Ovary (tissue), 9 donors: Measurements from ENCODE around the gene PLCB1. TPM values are rescaled to one million over a fixed set of nuclear protein-coding genes. Genes with fewer than 3 reads are reported as not detected.

ENCODE experiments used
- DNase-seq, 5 donors: peaks; one replicate each; pipeline ENCODE4 v3.0.0-alpha.2; 2019 to 2020
- H3K27ac ChIP-seq, 2 donors: fragments of 200-600 bp; one replicate each; pipeline versions ENCODE4 v1.5.1 to v1.8.0; 2019 to 2022
- H3K27me3 ChIP-seq: fragments of 200-600 bp; one replicate; pipeline ENCODE4 v1.8.0; 2022
- H3K36me3 ChIP-seq: fragments of 200-600 bp; sonication (generic); one replicate; pipeline ENCODE4 v1.5.1; 2019
- H3K4me1 ChIP-seq: one replicate; pipeline ENCODE4 v1.8.1; 2013; ENCODE audit warnings: mild to moderate bottlenecking, moderate library complexity; ENCODE audit not compliant: insufficient read depth
- H3K4me3 ChIP-seq: fragments of 200-600 bp; sonication (generic); one replicate; pipeline ENCODE4 v1.5.1; 2017
- H3K9me3 ChIP-seq, 2 donors: fragments of 200-600 bp in 1 of 2; sonication (generic) in 1 of 2; one replicate each; pipeline versions ENCODE4 v1.5.1 to v1.8.1; 2013 to 2019; ENCODE audit warnings: mild to moderate bottlenecking in 1 of 2, moderate library complexity in 1 of 2
- EP300 ChIP-seq: sonication (generic); formaldehyde crosslinking; IDR thresholded peaks from one replicate; pipeline ENCODE4 v1.6.1; 2017; ENCODE audit warnings: antibody characterized with exemption
- POLR2A ChIP-seq: fragments of 450-650 bp; IDR thresholded peaks from one replicate; pipeline ENCODE4 v1.6.1; 2017; ENCODE audit warnings: antibody characterized with exemption, mild to moderate bottlenecking, moderate library complexity
- WGBS, 3 donors: extraction: QIAGEN DNeasy Blood & Tissue Kit in 1 of 3; methylation state at CpG; one replicate each; pipeline versions ENCODE4 v1.1.5 to v1.1.7; 2013 to 2017; 5-methylcytosine and 5-hydroxymethylcytosine counted together
- intact Hi-C, 4 donors: fragments of 100-400 bp; cut with DNase I; formaldehyde crosslinking; loops; one replicate each; pipeline versions ENCODE4 v1.11.0 to v1.15.1; 2022 to 2023
- polyA plus RNA-seq, 2 donors: library from polyadenylated mRNA; stranded (reverse); fragments of 200-250 nt in 1 of 2; fragments of 350-450 nt in 1 of 2; fragmentation: Illumina TruSeq in 1 of 2; extraction: RNeasy Lipid Tissue Mini Kit (QIAGEN cat#74804) in 1 of 2; gene quantifications; one replicate each; pipeline ENCODE4 v1.2.3, GENCODE V29; 2013 to 2014
- total RNA-seq, 7 donors: library from RNA; depleted of rRNA in 2 of 7; stranded (reverse); fragments of >200 nt in 2 of 7; fragmentation: NEBNext Ultra II Directional in 3 of 7; extraction: Animal tissue kit (Norgen Biotek cat#: 25700) in 3 of 7; gene quantifications; one replicate each; pipeline versions ENCODE4 v1.1.0 to v1.2.4, GENCODE V29; 2016 to 2023
- TF ChIP-seq, protein P1 (sequence below), 3 donors: fragments of 450-650 bp in 2 of 3; fragments of 200-600 bp in 1 of 3; IDR thresholded peaks; one replicate each; pipeline versions ENCODE4 v1.5.1 to v1.8.0; 2016 to 2022; ENCODE audit warnings: antibody characterized with exemption in 3 of 3, mild to moderate bottlenecking in 1 of 3
- donor health status: DM: no; HTN: no; CAD: no; lungs with moderate emphysema.
- donor health status: DM: no; HTN: no; CAD: no.
- donor health status: Bipolar disorder and iron deficiency.
- donor health status: DM: yes; HTN: yes; CAD: no.
- donor health status: DM: no; HTN: no; CAD: no.
- donor health status: DM: yes; HTN: yes; CAD: no.

The PLCB1 gene
- total and polyA plus RNA-seq, 9 donors, result 2.9 to 29.5 (median 9.0) TPM

GRCh38 chr20:8335059-8335458 lies 203.0 kb downstream of the PLCB1 start:
- DNase-seq, result no peak
- WGBS, 3 donors, result 77 to 87% (median 83%) methylated on average over 1 of the region's 1 CpG
- H3K4me1 ChIP-seq, result no peaks in the 10 kb centered on the region
- no peaks in the 10 kb centered on the region for H3K27me3 ChIP-seq
- H3K27ac ChIP-seq, result no peak overlapping the region
- no peak overlapping the region for H3K4me3 ChIP-seq
- TF ChIP-seq, protein P1, sequence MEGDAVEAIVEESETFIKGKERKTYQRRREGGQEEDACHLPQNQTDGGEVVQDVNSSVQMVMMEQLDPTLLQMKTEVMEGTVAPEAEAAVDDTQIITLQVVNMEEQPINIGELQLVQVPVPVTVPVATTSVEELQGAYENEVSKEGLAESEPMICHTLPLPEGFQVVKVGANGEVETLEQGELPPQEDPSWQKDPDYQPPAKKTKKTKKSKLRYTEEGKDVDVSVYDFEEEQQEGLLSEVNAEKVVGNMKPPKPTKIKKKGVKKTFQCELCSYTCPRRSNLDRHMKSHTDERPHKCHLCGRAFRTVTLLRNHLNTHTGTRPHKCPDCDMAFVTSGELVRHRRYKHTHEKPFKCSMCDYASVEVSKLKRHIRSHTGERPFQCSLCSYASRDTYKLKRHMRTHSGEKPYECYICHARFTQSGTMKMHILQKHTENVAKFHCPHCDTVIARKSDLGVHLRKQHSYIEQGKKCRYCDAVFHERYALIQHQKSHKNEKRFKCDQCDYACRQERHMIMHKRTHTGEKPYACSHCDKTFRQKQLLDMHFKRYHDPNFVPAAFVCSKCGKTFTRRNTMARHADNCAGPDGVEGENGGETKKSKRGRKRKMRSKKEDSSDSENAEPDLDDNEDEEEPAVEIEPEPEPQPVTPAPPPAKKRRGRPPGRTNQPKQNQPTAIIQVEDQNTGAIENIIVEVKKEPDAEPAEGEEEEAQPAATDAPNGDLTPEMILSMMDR (IDR thresholded peaks at IDR 0.05), result no peak
- no peak for TF ChIP-seq EP300
- TF ChIP-seq POLR2A, result no peak
- intact Hi-C loops, result no loop called here
- H3K9me3 ChIP-seq, result no peaks in the 10 kb centered on the region
- no peaks in the 10 kb centered on the region for H3K36me3 ChIP-seq

- Histone ChIP-seq H3K36me3 (no peaks in the 10 kb centered on the region), H3K9me3 (no peaks in the 10 kb centered on the region), H3K4me3 (no peak overlapping the region), H3K27me3 (no peaks in the 10 kb centered on the region), H3K4me1 (no peaks in the 10 kb centered on the region), H3K27ac (no peak overlapping the region)
- no peak for DNase-seq
- intact Hi-C loops, result no loop called here
- TF ChIP-seq POLR2A, result no peak
- TF ChIP-seq, protein P1 (IDR thresholded peaks at IDR 0.05), result no peak
- TF ChIP-seq EP300, result no peak
- 87 to 89% (median 87%) methylated on average over 7 of the region's 7 CpGs for WGBS, 3 donors
Measured at GRCh38 chr20:8335495-8336195, 203.6 kb downstream of the PLCB1 start.

DNA sequence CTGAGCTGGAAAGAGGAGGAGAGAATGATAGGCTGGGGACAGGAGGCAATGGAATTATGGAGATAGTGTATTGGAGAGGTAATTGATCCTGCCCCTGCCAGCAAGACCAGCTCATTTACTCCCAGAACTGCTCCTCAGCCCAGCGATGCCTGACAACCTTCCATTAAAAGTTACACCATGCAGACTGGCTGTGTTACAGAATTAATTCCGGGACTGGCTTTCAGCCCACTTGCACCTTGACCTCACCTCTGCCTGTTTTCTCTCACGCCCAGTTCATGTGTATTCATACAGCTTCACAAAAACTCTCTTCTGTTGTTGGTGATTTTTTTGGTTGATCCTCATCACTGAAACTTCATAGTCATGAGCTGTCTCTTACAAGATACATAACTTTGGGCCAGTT lies 207.3 kb downstream of the PLCB1 start:
- Histone ChIP-seq H3K36me3 (no peaks in the 10 kb centered on the region), H3K27me3 (no peaks in the 10 kb centered on the region), H3K4me1 (no peaks in the 10 kb centered on the region), H3K27ac (no peak overlapping the region), H3K9me3 (no peaks in the 10 kb centered on the region), H3K4me3 (no peak overlapping the region)
- intact Hi-C loops, result loop anchor here in 1 of 4 donors (1.0 kb wide), 1 partner anchor 20 kb away; no protein-coding TSS in a partner anchor
- DNase-seq, result no peak
- WGBS, 3 donors, result 87 to 95% (median 88%) methylated on average over 3 of the region's 3 CpGs
- TF ChIP-seq POLR2A, result no peak
- TF ChIP-seq EP300, result no peak
- TF ChIP-seq, protein P1 (IDR thresholded peaks at IDR 0.05), result no peak

DNA sequence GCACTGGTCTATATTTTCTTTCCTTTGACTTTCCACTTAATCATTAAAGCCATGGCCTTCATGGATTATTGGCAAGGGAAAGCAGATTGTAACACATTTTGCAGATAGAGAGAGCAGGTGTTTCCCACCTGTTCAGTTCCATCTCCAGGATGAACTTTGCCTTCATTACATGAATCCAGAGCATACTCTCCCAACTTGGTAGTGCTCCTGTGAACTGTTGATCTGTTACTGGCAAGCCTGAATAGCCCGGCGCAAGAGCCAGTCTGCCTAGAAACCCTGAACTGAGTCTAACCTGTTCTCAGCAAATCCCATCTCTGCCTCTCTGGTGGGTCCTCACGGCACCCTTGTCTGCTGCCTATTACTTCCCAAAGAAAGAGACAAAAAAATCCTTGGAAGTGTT lies 210.3 kb downstream of the PLCB1 start:
- Histone ChIP-seq H3K36me3 (no peaks in the 10 kb centered on the region), H3K27me3 (no peaks in the 10 kb centered on the region), H3K9me3 (no peaks in the 10 kb centered on the region), H3K4me3 (no peak overlapping the region), H3K27ac (no peak overlapping the region), H3K4me1 (no peaks in the 10 kb centered on the region)
- intact Hi-C loops, result loop anchor here in 1 of 4 donors (10.0 kb wide), 1 partner anchor 58 kb away; no protein-coding TSS in a partner anchor
- 87 to 90% (median 90%) methylated on average over 3 of the region's 3 CpGs for WGBS, 3 donors
- DNase-seq, result no peak
- TF ChIP-seq, protein P1 (IDR thresholded peaks at IDR 0.05), result no peak
- no peak for TF ChIP-seq POLR2A
- TF ChIP-seq EP300, result no peak
